Hepatocyte (in vitro differentiated cells): ENCODE measurements around the gene PATE4. TPM values are rescaled to one million over a fixed set of nuclear protein-coding genes. Genes with fewer than 3 reads are reported as not detected.
A peak's percentile ranks its signal among the peaks of the same experiment; 100 is the strongest.

Source experiments
- DNase-seq: peaks from one replicate; pipeline ENCODE4 v3.0.0-alpha.2; 2016; ENCODE audit warnings: low spot score
- H2AFZ ChIP-seq: fragments of 200-600 bp; sonication (generic); 2 replicates; pipeline ENCODE4 v1.6.0; 2016; ENCODE audit warnings: antibody characterized with exemption, mild to moderate bottlenecking
- H3K27ac ChIP-seq: fragments of 200-600 bp; sonication (generic); 2 replicates; pipeline ENCODE4 v1.5.1; 2016; ENCODE audit warnings: mild to moderate bottlenecking
- H3K27me3 ChIP-seq: fragments of 200-600 bp; sonication (generic); 2 replicates; pipeline ENCODE4 v1.6.1; 2016
- H3K36me3 ChIP-seq: fragments of 200-600 bp; sonication (generic); replicated peaks from 2 replicates; pipeline ENCODE4 v1.5.1; 2016; ENCODE audit warnings: low read depth; ENCODE audit not compliant: insufficient read depth
- H3K4me1 ChIP-seq: fragments of 200-600 bp; sonication (generic); 2 replicates; pipeline ENCODE4 v1.5.1; 2016; ENCODE audit warnings: mild to moderate bottlenecking, moderate library complexity; ENCODE audit not compliant: insufficient read depth
- H3K4me2 ChIP-seq: fragments of 200-600 bp; sonication (generic); 2 replicates; pipeline ENCODE4 v1.6.0; 2016
- H3K4me3 ChIP-seq: fragments of 200-600 bp; sonication (generic); 2 replicates; pipeline ENCODE4 v1.5.1; 2016; ENCODE audit warnings: mild to moderate bottlenecking
- H3K79me2 ChIP-seq: fragments of 200-600 bp; sonication (generic); 2 replicates; pipeline ENCODE4 v1.6.0; 2017; ENCODE audit warnings: mild to moderate bottlenecking
- H3K9me2 ChIP-seq: fragments of 200-600 bp; sonication (generic); replicated peaks from 2 replicates; pipeline ENCODE4 v1.6.0; 2017; ENCODE audit warnings: mild to moderate bottlenecking; ENCODE audit not compliant: insufficient read depth
- H3K9me3 ChIP-seq: fragments of 200-600 bp; sonication (generic); 2 replicates; pipeline ENCODE4 v1.5.1; 2016; ENCODE audit warnings: low read depth, mild to moderate bottlenecking
- H4K20me1 ChIP-seq: fragments of 200-600 bp; sonication (generic); 2 replicates; pipeline ENCODE4 v1.6.0; 2016; ENCODE audit warnings: mild to moderate bottlenecking; ENCODE audit not compliant: insufficient read depth, poor library complexity, severe bottlenecking
- EZH2 ChIP-seq: fragments of 200-600 bp; sonication (generic); IDR thresholded peaks from 2 replicates; pipeline ENCODE4 v1.6.1; 2016; ENCODE audit warnings: antibody characterized with exemption, mild to moderate bottlenecking, borderline replicate concordance
- EZH2phosphoT487 ChIP-seq: fragments of 200-600 bp; sonication (generic); IDR thresholded peaks from one replicate; pipeline ENCODE4 v1.6.1; 2018; ENCODE audit warnings: antibody characterized with exemption, mild to moderate bottlenecking, low read depth, moderate library complexity; ENCODE audit not compliant: unreplicated experiment, severe bottlenecking
- WGBS: methylation state at CpG from one replicate; pipeline ENCODE4 v1.1.6; 2016; ENCODE audit warnings: low lambda C conversion rate; ENCODE audit errors: missing lambda C conversion rate; 5-methylcytosine and 5-hydroxymethylcytosine counted together
- polyA plus RNA-seq: library from polyadenylated mRNA; unstranded; fragments of >200 nt; fragmentation: Nextera tagmentation; extraction: Ambion mirVana; gene quantifications from 2 replicates; pipeline ENCODE4 v1.2.1, GENCODE V29; 2016
- total RNA-seq: library from RNA; depleted of rRNA; stranded (reverse); fragments of >200 nt; gene quantifications from 2 replicates; pipeline ENCODE4 v1.2.3, GENCODE V29; 2014
- TF ChIP-seq, protein P1 (sequence below): fragments of 200-600 bp; sonication (generic); IDR thresholded peaks from 2 replicates; pipeline ENCODE4 v1.5.1; 2016; ENCODE audit warnings: antibody characterized with exemption, mild to moderate bottlenecking; ENCODE audit not compliant: poor library complexity

The PATE4 gene
- total and polyA plus RNA-seq, 2 experiments from 2014 or later, result not detected

- no peaks in the 10 kb centered on the region for H3K9me2 ChIP-seq
- H3K4me1 ChIP-seq, result no peaks in the 10 kb centered on the region
- no peaks in the 10 kb centered on the region for H4K20me1 ChIP-seq
- no peaks in the 10 kb centered on the region for H3K9me3 ChIP-seq
- H3K36me3 ChIP-seq, result no peaks in the 10 kb centered on the region
- H3K4me3 ChIP-seq, result no peak overlapping the region
- H3K4me2 ChIP-seq, result no peak overlapping the region
- DNase-seq, result no peak
- no peaks in the 10 kb centered on the region for H3K27me3 ChIP-seq
- TF ChIP-seq EZH2phosphoT487, result no peak
- no peak for TF ChIP-seq EZH2
- TF ChIP-seq, protein P1, sequence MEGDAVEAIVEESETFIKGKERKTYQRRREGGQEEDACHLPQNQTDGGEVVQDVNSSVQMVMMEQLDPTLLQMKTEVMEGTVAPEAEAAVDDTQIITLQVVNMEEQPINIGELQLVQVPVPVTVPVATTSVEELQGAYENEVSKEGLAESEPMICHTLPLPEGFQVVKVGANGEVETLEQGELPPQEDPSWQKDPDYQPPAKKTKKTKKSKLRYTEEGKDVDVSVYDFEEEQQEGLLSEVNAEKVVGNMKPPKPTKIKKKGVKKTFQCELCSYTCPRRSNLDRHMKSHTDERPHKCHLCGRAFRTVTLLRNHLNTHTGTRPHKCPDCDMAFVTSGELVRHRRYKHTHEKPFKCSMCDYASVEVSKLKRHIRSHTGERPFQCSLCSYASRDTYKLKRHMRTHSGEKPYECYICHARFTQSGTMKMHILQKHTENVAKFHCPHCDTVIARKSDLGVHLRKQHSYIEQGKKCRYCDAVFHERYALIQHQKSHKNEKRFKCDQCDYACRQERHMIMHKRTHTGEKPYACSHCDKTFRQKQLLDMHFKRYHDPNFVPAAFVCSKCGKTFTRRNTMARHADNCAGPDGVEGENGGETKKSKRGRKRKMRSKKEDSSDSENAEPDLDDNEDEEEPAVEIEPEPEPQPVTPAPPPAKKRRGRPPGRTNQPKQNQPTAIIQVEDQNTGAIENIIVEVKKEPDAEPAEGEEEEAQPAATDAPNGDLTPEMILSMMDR, result no peak
- no peak overlapping the region for H3K27ac ChIP-seq
- no peaks in the 10 kb centered on the region for H3K79me2 ChIP-seq
- H2AFZ ChIP-seq, result no peak overlapping the region
- 81% methylated on average over 8 of the region's 8 CpGs for WGBS
These were observed 50.3 kb downstream of the PATE4 start for GRCh38 chr11:125883375-125883774.

DNA sequence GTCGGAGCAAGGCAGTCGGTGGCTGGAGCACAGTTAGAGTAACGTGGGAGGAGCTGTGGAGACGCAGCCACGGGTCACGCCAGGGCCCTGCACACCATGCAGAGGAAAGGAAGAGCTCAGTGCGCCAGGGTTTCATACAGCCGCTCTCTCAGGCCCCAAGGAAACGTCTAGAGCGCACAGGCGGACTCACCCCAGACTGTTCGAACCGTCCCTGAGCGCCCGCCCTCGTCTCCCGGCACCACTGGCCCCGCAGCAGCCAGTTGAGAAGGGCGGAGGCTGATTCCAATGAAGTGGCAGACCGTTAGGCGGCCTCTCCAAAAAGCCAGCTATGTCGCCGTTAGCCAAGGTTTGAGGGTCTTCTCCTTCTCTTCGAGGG lies 53.9 kb downstream of the PATE4 start:
- no peaks in the 10 kb centered on the region for H3K9me2 ChIP-seq
- H3K79me2 ChIP-seq, result peaks cover 26% of the 10 kb centered on the region
- TF ChIP-seq, protein P1, result no peak
- TF ChIP-seq EZH2 (no peak), EZH2phosphoT487 (no peak)
- no peak overlapping the region for H3K4me3 ChIP-seq
- peak overlapping the region; percentile 89 for H3K27ac ChIP-seq
- H3K27me3 ChIP-seq, result no peaks in the 10 kb centered on the region
- 92% methylated on average over 24 of the region's 24 CpGs for WGBS
- no peaks in the 10 kb centered on the region for H3K9me3 ChIP-seq
- H2AFZ ChIP-seq, result peak overlapping the region; percentile 95
- DNase-seq, result no peak
- H4K20me1 ChIP-seq, result no peaks in the 10 kb centered on the region
- no peaks in the 10 kb centered on the region for H3K4me1 ChIP-seq
- H3K4me2 ChIP-seq, result peak overlapping the region; percentile 71
- no peaks in the 10 kb centered on the region for H3K36me3 ChIP-seq

- Histone ChIP-seq H3K27me3 (no peaks in the 10 kb centered on the region), H3K4me1 (peaks cover 3% of the 10 kb centered on the region), H3K36me3 (no peaks in the 10 kb centered on the region), H3K9me3 (no peaks in the 10 kb centered on the region), H3K79me2 (peaks cover 26% of the 10 kb centered on the region), H3K4me3 (peak within 1 kb of the TSS; percentile 89), H3K9me2 (no peaks in the 10 kb centered on the region), H3K27ac (peak within 1 kb of the TSS; percentile 89), H3K4me2 (peak within 1 kb of the TSS; percentile 71), H2AFZ (peak within 1 kb of the TSS; percentile 95), H4K20me1 (no peaks in the 10 kb centered on the region)
- WGBS, result 4% methylated on average over 83 of the region's 91 CpGs
- TF ChIP-seq, protein P1, result peak; percentile 25
- TF ChIP-seq EZH2 (no peak), EZH2phosphoT487 (no peak)
- DNase-seq, result peak; percentile 94
These were observed 54.5 kb downstream of the PATE4 start, which contains the start of gene HYLS1 for GRCh38 chr11:125887373-125888324. TSS of gene HYLS1 (plus strand) at chr11:125887668. CDS start at chr11:125899369, 11,701 bp downstream.

Other genes with a start within 250 kb of the PATE4 start
- gene STT3A, start 240.5 kb upstream of the PATE4 start, total RNA-seq, result 198 and 229 TPM in 2 replicates
- gene STT3A, start 240.5 kb upstream of the PATE4 start, polyA plus RNA-seq, result 191 and 192 TPM in 2 replicates
- gene CHEK1, start 208.2 kb upstream of the PATE4 start, total RNA-seq, result 10.0 and 16.3 TPM in 2 replicates
- gene CHEK1, start 208.2 kb upstream of the PATE4 start, polyA plus RNA-seq, result 8.6 and 8.8 TPM in 2 replicates
- gene ACRV1, start 152.5 kb upstream of the PATE4 start, total RNA-seq, result not detected in 2 replicates
- gene ACRV1, start 152.5 kb upstream of the PATE4 start, polyA plus RNA-seq, result 0.08 TPM in 1 of 2 replicates, not detected in the other
- gene PATE1, start 87.0 kb upstream of the PATE4 start, total RNA-seq, result not detected in 2 replicates
- not detected in 2 replicates for gene PATE1, start 87.0 kb upstream of the PATE4 start, polyA plus RNA-seq
- gene PATE2, start 54.5 kb upstream of the PATE4 start, total RNA-seq, result not detected in 2 replicates
- gene PATE2, start 54.5 kb upstream of the PATE4 start, polyA plus RNA-seq, result 0.16 and 0.69 TPM in 2 replicates
- gene PATE3, start 45.2 kb upstream of the PATE4 start, total RNA-seq, result not detected in 2 replicates
- not detected in 2 replicates for gene PATE3, start 45.2 kb upstream of the PATE4 start, polyA plus RNA-seq
- gene HYLS1, start 54.4 kb downstream of the PATE4 start, total RNA-seq, result 4.1 and 5.7 TPM in 2 replicates
- gene HYLS1, start 54.4 kb downstream of the PATE4 start, polyA plus RNA-seq, result 4.3 and 5.4 TPM in 2 replicates
- 14.1 and 17.5 TPM in 2 replicates for gene PUS3, start 69.9 kb downstream of the PATE4 start, total RNA-seq
- gene PUS3, start 69.9 kb downstream of the PATE4 start, polyA plus RNA-seq, result 7.3 and 11.3 TPM in 2 replicates
- 0.48 and 0.80 TPM in 2 replicates for gene DDX25, start 71.2 kb downstream of the PATE4 start, total RNA-seq
- 0.87 TPM in 1 of 2 replicates, not detected in the other for gene DDX25, start 71.2 kb downstream of the PATE4 start, polyA plus RNA-seq
- not detected in 2 replicates for gene VSIG10L2, start 112.7 kb downstream of the PATE4 start, total RNA-seq
- 0.04 TPM in 1 of 2 replicates, not detected in the other for gene VSIG10L2, start 112.7 kb downstream of the PATE4 start, polyA plus RNA-seq
- gene CDON, start 229.6 kb downstream of the PATE4 start, total RNA-seq, result 38.0 and 41.9 TPM in 2 replicates
- 17.5 and 25.0 TPM in 2 replicates for gene CDON, start 229.6 kb downstream of the PATE4 start, polyA plus RNA-seq